NOMO-1 treated with dmso at 0.1 percent for 144 hours (cell line): ENCODE data around the gene ERP27.

Experiments
- DNase-seq: peaks from one replicate; lab custom pipeline; 2025; ENCODE audit not compliant: unreplicated experiment; lab: John Stamatoyannopoulos, UW

The ERP27 gene

DNA sequence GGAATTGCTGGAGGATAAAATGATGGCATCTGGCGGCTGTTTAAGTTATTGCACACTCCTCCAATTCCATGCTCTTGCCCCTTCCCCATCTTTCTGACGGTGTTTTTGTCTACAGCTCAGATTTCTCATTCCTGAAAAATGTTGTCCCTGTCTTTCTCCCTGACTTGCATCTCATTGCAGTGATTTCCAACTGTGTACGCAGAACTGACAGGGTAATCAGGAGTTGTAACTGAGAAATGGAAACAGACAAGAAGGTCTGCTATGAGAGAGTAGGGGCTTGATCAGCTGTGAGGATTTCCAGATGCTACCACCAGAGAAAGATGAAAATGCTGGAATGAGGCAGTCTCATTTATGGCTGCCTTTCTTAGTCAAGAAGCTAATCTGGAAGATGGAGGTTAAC, 1.3 kb downstream of the ERP27 start:
- no peak for DNase-seq

DNA sequence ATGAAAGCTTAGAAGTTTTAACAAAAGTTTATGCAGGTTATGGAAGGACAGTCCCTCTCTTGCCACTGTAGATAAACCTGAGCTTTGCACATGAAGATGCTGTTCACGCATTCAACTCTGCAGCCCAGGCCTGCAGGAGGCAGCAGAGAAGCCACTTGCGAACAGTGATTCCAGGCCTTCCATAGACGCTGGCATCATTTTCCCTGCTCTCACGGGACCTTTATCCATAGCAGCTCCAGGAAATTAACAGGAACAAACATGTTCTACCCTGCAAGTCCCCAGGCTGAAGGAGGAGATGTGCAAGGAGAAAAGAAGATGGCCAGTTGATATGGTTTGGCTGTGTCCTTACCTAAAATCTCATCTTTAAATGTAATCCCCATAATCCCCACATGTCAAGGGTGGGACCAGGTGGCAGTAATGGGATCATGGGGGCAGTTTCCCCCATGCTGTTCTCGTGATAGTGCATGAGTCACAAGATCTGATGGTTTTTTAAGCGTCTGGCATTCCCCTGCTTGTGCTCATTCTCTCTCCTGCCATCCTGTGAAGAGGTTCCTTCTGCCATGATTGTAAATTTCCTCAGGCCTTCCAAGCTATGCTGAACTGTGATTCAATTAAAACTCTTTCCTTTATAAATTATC, 2.0 kb downstream of the ERP27 start:
- no peak for DNase-seq

DNA sequence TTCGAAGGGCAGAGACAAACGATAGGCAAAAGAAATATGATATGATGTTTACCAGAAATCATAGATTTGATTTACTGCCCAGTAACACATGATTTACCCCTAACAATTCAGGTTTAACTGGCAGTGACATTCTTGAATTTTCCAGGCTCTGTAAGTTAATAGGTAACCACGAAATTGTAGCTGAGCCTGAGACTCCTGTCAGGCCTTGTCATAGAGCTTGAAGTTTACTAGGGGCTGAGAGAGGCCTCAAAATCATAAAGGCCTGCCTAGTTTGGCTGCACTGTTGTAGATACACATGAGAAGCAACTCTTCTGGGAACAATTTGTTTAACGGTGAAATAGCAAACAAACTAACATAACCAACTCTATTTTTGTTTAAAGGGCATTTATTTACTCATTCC, 3.3 kb downstream of the ERP27 start:
- DNase-seq, result no peak

DNA sequence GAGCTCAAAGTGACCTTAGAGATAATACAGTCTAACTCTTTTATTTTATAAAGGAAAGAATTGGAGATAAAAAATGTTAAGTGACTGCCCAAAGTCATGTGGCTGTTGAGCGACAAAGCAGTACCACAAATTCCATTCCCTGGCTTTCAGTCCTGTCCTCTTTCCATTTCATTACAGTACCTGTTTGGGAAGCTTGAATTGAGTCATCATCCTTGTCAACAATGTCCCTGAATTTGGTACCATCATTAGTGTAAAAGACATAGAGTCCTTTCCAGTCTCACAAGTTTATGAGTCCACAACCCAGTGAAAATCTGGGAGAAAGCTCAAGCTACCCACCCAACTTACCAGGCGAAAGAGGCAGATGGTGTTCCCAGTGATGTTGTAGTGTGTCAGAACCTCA, 3.8 kb downstream of the ERP27 start:
- DNase-seq, result no peak

DNA sequence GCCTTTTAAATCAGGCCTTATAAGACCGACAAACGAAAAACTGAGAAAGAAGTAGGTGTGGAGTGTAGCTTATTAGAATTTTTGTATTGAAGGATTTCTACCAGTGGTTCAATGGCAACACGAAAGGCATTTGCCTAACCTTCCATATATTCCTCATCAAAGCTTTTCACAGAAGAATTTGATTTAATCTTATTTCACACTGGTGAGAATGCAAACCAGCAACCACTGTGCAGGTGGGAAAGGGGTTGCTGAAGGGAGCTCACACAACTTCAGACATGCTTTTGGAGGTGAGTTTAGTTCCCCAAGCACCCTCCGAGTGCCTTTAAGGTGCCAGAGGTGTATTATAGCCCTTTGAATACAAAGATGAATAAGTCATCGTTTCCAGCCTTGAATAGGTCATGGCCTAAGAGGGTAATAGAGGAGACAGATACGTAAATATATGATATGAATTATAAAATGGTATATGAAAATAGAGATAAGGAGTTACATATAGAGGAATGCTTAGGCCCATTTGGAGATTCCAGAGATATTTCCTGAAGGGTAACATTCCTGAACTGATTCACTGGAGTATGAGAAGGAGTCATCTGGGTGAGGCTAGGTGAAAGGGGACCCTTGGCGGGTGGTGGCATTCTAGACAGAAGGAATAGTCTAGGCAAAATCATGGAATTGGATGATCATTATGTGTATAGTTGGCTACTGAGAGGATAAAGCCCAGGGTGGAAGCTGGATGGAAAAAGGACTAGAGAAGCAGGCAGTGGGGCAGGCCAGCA, 6.4 kb downstream of the ERP27 start:
- DNase-seq, result no peak

DNA sequence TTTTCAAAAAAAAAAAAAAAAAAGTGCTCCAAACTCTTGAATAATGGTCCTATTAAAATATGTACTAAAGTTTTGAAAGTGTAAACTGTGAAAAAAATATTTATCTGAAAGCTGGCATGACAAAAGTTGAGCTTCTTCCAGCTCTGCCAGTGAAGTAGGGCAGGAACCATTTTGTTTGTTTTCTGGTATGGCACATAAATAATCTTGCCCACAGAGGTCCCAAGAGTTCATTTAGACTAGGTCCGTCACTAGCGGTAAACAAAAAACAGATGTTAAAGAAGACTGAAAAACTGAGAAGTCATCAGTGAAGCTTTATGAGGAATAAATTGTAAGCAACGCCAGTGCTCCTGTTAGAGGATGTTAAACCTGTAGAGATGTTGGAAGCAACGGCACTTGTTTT, 7.0 kb downstream of the ERP27 start:
- DNase-seq, result no peak

DNA sequence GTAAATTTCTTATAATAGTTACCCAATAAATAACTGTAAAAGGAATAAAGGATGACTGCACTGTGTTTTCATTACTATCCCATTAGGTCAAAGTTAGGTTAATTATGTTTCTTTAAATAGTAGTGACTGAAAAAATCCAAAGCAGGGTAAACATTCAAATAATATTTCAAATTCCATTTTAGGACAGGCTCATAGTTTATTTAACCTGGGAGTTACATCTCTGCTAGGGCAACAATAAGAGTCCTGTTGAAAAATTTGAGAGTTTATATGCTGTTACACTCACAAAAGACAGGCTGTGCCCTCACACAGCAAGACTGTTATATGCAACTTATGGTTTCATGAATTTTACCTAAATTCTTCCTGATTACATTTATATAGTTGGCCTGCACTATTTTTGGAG, 8.0 kb downstream of the ERP27 start:
- no peak for DNase-seq

DNA sequence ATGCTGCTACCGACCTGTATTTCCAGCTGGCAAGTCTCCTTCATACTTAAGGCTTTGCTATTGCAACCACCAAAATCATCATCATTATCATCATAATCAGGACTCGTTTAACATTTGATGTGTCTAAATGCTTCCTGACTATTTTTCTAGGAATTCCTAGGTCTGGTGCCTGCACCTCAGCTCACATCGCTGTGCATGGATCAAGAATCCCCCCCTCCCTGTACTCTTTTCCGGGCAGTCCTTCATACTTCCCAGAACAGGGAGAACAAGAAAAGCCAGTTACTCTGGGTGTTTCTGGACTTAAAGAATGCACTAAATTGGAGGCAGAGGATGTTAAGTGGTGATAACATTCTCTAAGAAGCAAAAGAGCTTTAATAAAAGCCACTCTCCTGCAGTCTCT, 9.4 kb downstream of the ERP27 start:
- DNase-seq, result no peak

DNA sequence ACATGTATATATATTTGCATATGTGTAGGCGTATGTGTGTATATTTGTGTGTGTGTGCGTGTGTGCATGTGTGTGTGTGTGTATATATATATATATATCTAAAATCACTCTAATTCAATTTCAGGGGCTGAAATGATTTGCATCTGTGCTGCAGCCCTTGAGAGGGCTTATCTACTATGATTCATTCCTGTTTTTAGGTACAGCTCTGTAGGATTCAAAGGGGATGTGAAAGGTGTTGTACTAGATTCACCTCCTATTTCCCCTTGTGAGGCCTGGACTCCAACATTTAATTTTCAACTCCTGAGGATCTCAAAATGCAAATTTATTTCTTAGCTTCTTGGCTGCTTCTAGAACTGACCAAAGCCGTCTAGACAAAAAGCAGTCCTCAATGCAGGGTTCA, 11.1 kb downstream of the ERP27 start:
- DNase-seq, result no peak

DNA sequence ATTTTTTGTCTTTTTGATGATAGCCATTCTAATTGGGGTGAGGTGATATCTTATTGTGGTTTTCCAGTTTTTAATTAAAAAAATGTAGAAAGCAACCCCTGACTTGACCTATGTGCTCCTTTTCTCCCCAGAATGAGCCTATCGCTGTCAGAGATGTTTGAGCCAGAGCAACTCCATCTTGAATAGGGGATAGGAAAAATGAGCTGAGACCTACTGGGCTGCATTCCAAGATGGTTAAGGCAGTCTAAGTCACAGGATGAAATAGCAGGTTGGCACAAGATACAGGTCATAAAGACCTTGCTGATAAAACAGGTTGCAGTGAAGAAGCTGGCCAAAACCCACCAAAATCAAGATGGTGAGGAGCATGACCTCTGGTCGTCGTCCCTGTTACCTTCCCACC, 13.8 kb downstream of the ERP27 start:
- no peak for DNase-seq

DNA sequence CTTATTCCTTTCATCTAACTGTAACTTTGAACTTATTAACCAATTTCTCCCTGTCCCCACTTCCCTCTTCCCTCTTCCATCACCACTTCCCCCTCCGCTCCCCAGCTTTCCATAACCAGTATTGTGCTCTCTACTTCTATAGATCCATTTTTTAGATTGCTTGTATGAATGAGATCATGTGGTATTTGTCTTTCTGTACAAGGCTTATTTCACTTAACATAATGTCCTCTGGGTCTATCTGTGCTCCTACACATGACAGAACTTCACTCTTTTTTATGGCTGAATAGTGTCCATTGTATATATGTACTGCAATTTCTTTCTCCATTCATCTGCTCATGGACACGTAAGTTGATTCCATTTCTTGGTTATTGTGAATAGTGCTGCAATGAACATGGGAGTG, 14.4 kb downstream of the ERP27 start:
- no peak for DNase-seq

DNA sequence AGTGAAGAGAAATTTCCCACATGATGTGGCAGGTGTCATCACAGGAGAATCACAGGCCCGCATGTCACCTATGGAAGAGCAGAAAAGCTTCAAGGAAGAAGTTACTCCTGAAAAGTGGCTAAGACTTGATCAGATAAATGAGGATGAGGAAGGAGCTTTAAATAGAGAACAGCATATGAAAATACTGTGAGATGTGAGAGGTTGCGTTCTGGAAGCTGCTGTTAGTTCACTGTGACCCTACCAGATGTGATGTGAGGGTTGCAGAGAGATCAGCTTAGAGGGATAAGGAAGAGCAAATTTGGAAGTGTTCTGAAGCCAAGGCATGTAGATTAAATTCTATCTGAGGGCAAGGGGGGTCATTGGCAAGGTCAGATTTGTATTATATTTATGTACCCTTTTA, 17.1 kb downstream of the ERP27 start:
- no peak for DNase-seq

DNA sequence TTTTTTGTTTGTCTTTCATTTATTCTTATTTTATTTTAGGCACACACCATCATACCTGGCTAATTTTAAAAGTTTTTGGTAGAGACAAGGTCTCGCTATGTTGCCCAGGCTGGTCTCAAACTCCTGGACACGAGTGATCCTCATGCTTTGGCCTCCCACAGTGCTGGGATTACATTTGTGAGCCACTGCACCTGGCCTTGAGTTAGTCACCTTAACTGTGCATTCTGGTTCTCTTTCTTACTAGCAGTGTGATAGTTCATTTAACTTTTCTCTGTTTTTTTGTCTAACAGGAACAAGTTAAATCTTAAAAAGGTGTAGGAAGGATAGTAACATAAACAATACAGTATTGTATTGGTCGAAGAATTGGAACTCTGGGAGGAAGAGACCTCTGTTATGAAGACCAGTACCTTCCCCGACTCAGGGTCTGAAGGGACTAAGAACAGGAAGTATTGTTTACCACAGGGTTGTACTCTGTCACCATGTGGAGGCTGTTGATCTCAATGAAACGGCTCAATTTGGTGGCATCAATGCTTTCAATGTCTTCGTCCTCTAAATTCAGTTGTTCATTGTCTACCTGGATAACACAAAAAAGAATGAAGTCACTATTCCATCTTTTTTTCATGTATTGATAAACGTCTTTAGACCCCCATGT, 17.7 kb downstream of the ERP27 start:
- DNase-seq, result no peak

DNA sequence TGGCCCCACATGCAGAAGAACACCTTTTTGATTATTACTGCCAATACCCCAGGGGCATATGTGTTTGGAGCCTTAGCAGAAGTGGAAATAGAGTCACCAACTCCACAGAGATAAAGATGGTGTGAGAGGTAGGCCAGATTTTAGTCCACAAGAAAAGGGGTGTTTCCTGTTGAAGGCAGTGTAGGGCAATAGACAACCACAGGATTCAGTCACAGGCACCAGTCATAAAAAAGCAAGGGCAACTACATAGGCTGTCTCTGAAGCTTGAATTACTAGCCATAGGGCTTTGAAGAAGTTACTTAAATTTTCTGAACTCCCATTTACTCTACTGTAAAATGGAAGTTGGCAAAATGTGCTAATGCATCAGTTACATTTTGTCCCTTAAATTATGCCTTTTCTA, 18.9 kb downstream of the ERP27 start:
- no peak for DNase-seq

DNA sequence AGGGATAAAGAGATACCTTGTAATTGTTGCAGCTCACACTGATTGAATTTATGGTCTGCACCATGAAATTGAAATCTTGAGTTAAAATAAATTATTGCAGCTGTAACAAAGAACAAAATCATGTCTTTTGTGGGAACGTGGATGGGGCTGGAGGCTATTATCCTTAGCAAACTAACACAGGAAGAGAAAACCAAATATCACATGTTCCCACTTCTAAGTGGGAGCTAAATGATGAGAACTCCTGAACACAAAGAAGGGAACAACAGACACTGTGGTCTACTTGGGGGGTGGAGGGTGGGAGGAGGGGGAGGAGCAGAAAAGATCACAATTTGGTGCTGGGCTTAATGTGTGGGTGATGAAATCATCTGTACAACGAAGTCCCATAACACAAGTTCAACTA, 22.6 kb downstream of the ERP27 start:
- DNase-seq, result no peak

DNA sequence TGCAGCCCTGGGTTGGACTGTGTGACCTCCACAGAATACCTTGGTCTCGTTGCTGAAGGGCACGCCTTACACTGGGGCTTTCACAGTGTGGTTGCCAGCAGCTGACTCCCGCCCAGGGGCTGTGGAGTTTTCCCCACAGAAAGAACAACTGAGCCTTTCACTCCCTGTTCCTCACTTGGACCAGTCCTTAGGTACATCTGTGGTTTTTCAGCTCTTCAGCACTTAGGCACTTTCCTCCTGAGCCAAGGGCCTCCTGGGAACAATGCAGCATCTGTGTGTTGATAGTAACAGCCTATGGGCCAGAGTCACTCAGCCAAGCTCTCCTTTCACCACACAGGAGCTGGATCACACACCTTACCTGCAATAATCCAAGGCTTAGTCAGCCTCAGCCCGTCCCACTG, 25.0 kb downstream of the ERP27 start:
- DNase-seq, result no peak

DNA sequence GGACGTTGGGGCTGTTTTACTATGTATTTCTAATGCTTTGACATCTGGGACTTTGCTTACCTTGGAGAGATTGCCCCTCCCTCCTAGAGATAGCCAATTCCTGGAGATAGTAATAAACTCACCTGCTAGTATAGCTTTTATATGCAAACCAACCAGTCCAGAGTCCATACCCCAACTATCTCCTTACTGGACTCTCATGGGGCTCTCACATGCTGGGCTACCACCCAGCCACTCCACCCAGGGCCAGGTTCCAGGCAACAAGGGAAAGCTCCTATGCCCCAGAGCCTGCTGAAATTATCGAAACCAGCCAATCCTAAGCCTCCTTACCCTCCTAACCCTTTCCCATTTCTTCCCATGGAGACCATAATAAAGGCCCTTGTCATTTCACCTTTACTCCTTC, 27.2 kb downstream of the ERP27 start:
- no peak for DNase-seq

DNA sequence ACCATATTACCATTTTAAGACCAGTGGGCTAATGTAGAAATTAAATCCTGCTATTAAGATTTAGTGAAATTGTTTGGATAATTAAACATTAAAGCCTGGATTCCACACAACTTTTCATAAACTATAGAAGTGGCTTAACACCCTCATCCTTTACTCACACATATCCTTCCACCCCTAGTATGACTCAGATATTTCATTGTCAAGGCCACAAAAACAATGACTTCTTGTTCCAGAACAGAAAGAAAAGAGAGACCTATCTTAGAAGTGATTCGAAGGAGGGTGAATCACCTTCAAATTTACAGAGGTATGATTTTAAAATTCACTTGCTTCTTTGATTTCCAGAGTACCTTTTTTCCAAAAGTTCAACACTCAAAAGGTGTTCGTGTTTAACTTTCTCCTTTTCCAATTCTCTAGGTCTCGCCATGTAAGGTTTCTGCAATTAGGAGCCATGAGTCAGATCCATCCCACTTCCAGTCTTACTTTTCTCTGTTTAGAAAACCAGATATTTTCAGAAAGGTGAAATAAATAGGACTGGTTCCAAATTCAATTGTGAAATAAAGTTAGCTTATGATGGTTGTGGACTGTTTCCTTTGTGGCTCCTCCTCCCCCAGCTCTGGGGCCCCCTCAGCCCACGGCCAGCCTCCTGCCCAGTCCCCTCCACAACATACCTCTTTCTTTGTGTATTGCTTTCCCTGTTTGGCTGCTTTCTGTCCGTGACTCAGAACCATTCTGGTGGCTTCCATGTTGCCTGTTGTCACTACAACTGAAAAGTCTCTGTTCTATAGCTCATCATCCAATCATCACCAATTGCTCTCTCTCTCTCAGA, 28.0 kb downstream of the ERP27 start:
- no peak for DNase-seq

DNA sequence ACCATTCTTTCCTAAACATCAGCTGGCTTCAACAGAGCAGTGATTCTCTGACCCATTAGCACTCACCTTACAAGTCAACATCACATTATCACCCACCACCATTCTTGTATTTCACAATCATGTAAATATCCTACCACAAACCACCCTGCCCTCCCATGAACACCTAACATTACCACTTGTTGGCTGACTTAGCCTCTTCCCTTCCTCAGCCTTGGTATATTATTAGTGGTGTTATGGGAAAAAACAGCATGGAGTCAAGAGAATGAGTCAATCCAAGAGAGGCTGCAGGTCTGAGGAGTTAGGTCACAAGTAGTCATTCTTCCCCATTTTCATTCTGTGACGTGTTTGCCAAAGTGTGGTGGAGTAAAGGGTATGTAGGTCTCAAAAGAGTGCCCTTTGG, 30.4 kb downstream of the ERP27 start:
- no peak for DNase-seq

DNA sequence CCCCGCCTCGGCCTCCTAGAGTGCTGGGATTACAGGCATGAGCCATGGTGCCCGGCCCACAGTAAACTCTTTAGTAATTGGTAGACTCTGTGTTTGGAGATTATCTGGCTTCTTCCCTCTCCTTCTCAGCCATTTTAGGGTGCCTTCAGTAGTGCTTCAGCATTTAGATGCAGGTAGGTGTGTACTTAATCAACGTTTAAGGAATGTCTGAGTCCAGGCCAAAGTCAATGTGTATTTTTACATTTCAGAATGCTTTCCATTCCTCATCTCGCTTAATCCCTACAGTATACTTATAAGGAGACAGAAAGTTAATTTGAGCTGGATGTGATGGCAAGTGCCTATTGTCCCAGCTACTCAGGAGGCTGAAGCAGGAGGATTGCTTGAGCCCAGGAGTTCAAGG, 32.2 kb downstream of the ERP27 start:
- DNase-seq, result no peak

DNA sequence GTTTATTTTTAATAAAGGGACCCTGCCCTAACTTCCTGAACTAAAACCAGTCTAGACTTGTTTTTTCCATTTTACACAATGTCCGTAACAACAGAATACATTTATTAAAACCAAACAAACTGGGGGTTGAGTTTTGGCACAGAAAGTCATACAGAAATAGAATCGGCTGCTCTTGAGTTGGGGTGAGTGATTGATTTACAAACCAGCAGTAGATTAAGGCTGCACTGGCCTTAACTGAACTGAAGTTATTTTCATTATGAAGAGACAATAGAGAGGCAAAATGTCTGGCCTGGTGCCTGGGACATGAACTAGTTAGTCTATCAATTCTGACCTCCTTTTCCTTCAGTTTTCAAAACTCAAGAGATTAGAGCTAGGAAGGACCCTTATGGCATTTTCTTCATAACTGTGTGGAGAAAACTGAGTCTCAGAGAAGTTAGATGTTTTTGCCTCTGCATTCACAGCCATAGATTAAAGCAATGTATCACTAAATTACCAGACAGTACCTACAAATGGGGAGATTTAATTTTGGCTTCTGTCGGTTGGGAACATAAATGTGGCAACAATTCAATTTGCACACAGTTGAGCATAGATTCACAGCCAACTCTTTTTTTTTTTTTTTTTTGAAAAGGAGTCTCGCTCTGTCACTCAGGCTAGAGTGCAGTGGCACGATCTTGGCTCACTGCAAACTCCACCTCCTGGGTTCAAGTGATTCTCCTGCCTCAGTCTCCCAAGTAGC, 32.9 kb downstream of the ERP27 start:
- no peak for DNase-seq
